Measurements from ENCODE around the gene RBM39. TPM values are rescaled to one million over a fixed set of nuclear protein-coding genes. Genes with fewer than 3 reads are reported as not detected.

The RBM39 gene
- total and polyA plus RNA-seq, 2 of the 8 experiments (the other 6 are each of a cell fraction or from before 2014, with no cell fraction given) = 78.0 to 219 TPM

DNA sequence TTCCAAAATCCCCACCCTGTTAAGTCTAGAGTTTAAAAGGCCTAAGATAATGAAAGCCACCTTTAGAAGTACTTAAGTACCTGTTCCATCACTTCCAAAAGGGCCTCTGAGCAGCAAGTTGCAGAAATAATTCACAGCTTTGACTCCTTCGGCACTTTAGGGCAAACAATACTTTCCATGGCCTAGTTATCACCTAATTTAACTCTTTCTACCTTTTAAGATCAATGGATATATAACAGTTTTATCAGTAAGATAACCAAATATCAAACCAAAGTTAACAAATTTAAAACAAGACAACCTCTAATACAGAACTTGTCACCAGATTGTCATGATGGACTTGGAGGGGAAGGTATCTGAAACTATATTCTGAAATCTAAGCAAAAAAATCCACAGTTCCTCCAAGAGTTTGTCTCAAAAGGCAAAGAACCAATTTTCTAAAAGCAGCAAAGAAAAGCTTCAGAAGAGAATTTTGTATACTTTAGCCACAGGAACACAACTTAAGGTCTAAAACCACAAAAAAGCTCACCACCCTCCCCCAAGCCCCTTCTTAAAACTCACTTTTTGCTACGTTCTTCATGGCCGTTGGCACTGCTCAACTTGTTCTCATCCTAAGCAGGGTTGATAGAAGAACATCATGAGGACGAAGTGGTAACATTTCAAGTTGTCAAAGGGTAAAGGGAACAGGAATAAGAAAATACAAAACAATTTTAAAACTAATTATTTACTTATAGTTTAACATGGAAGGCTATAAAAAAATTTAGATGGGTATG lies 3.5 kb downstream of the RBM39 start:
- Histone ChIP-seq H2AK5ac (ENCODE audit: low read depth, low read length) (no peak overlapping the region), H4K5ac (ENCODE audit: insufficient read length, low read depth, low read length) (no peak overlapping the region), H3K23ac (ENCODE audit: insufficient read length) (no peak overlapping the region), H3K9ac (replicated peaks in 1 of 4; ENCODE audit: extremely low read depth in 1 of 4, low read depth in 3 of 4, low read length in 3 of 4) (no peak overlapping the region; a peak in 1 of 7 replicates), H3K9me3 (ENCODE audit: insufficient read depth in 2 of 2, low read depth in 1 of 2, low read length in 1 of 2) (no peaks in the 10 kb centered on the region), H3K18ac (ENCODE audit: extremely low read depth, low read length) (no peak overlapping the region), H3K79me2 (ENCODE audit: control insufficient read depth in 1 of 2, insufficient read depth in 2 of 2, low read length in 2 of 2) (peaks cover 34 to 88% of the 10 kb centered on the region in 2 experiments), H3K4me2 (ENCODE audit: insufficient read depth in 1 of 2, low read depth in 2 of 2, low read length in 2 of 2) (peak overlapping the region in 1 of 2 experiments; percentile 63; a peak in 1 of 4 replicates), H3K23me2 (ENCODE audit: low read depth, low read length) (0 out of 2 replicates have a peak, but pooled peaks cover 4% of the 10 kb centered on the region), H4K91ac (replicated peaks; ENCODE audit: insufficient read length, low read length) (no peak overlapping the region), H3K79me1 (ENCODE audit: low read depth, low read length) (no peaks in the 10 kb centered on the region), H2BK120ac (replicated peaks; ENCODE audit: low read depth, low read length) (no peak overlapping the region), H4K20me1 (replicated peaks in 1 of 2; ENCODE audit: control insufficient read depth in 1 of 2, insufficient read depth in 2 of 2, low read length in 2 of 2) (peaks cover 22 to 26% of the 10 kb centered on the region in 2 experiments), H2BK5ac (ENCODE audit: low read depth, low read length) (no peak overlapping the region), H3K27ac (ENCODE audit: low read depth, low read length) (no peak overlapping the region), H3K4ac (replicated peaks; ENCODE audit: insufficient read length, low read depth, low read length) (no peak overlapping the region), H4K8ac (ENCODE audit: extremely low read depth, insufficient read depth, low read length) (no peak overlapping the region), H3K27me3 (replicated peaks in 1 of 4; ENCODE audit: control insufficient read depth in 3 of 4, extremely low read depth in 1 of 4, insufficient read depth in 3 of 4, low read length in 3 of 4) (no peaks in the 10 kb centered on the region), H3K4me1 (replicated peaks in 1 of 4; ENCODE audit: control insufficient read depth in 3 of 4, insufficient read depth in 4 of 4, low read length in 3 of 4) (peaks cover 0 to 4% (median 4%) of the 10 kb centered on the region in 4 experiments; a peak in 3 of 7 replicates), H3K36me3 (ENCODE audit: control insufficient read depth in 2 of 4, insufficient read depth in 4 of 4, low read length in 3 of 4) (peaks cover 31 to 72% (median 63%) of the 10 kb centered on the region in 4 experiments), H3K4me3 (ENCODE audit: extremely low read depth in 1 of 4, insufficient read depth in 2 of 4, low read depth in 3 of 4, low read length in 4 of 4) (0 out of 8 replicates have a peak overlapping the region, but pooled peaks of 1 of the 4 experiments have one; percentile 0), H2BK15ac (ENCODE audit: low read length) (no peak overlapping the region), H2BK12ac (ENCODE audit: low read depth, low read length) (no peak overlapping the region), H2BK20ac (ENCODE audit: low read length) (no peak overlapping the region), H3K14ac (ENCODE audit: insufficient read length) (no peak overlapping the region), H2AFZ (ENCODE audit: low read length) (no peak overlapping the region), H3K56ac (replicated peaks; ENCODE audit: insufficient read length, low read depth, low read length) (no peak overlapping the region)
- ChIA-PET CTCF (ENCODE audit: partially characterized antibody) (interaction anchor here (0.5 to 1.1 kb wide), 2 partner anchors 103 to 114 kb away, joined by 3 to 4 read pairs; no protein-coding TSS in a partner anchor), POLR2A (ENCODE audit: partially characterized antibody) (interaction anchor here (0.6 to 45.3 kb wide), 15 partner anchors 10 to 854 kb away, joined by 3 to 2341 read pairs (median 5); partner anchors contain the start of genes CPNE1, ERGIC3, NFS1 and PHF20)
- TF ChIP-seq SP1 (IDR thresholded peaks at IDR 0.05; ENCODE audit: low read depth, low read length) = no peak
- TF ChIP-seq POLR2A (IDR thresholded peaks at IDR 0.05; ENCODE audit: control extremely low read depth in 1 of 2, low read depth in 2 of 2, low read length in 2 of 2) = peak in 1 of 2 experiments; percentile 60; a peak in 2 of 3 replicates
- TF ChIP-seq POLR2AphosphoS5 (IDR thresholded peaks at IDR 0.05; ENCODE audit: low read depth, low read length) = no peak
- DNase-seq (ENCODE audit: low read depth in 1 of 2, low spot score in 2 of 2) (no peak), FAIRE-seq (no peak)
- WGBS, 2 experiments (ENCODE audit: extremely low coverage in 1 of 2, insufficient coverage in 1 of 2, insufficient read length in 1 of 2, insufficient replicate concordance in 2 of 2, low coverage in 1 of 2, low lambda C conversion rate in 2 of 2, missing lambda C conversion rate in 1 of 2) = 94% methylated on average over 4 of the region's 4 CpGs; no CpG with 5 or more reads in 1 of the 2 experiments
